SKM-1 (cell line): ENCODE measurements around the gene BBX.

Source experiments
- DNase-seq: peaks from one replicate; lab custom pipeline; 2025; ENCODE audit not compliant: unreplicated experiment; lab: John Stamatoyannopoulos, UW

BBX gene

DNA sequence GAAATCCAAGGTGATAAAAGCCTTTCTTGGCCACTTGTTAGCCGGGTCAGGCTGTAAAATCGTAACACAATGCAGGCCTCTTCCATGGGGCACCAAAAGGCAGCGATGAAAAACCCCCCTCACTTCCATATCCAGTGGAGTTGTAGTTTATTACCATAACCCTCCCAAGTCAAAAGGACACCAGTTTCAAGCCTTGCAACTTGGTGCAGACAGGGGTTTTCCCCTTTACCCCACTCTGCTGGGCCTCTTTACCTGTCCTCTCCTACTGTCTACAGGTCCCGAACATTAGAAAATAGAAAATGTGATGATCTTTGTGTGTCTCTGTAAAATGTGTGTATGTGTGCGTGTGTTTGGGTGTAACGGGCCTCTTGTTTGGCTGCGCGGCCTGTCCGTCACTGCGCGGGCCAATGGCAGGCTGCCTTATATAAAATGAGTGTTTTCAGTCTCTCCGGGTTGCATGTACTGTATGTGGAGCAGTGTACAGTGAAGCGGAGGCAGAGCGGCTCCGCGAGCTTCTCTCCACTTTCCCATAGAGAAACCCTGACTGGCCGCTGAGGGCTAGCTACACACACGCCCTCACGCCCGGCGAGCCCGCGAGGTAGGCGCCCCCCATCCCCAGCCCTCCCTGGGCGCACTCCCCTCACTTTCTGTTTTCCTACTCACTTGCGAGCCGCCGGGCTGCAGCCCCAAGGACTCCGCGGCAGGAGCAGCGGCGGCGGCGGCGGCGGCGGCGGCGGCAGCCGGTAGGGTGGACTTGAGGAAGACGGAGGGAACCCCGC, at the start of gene BBX:
TSS of gene BBX (plus strand) at position 453 of the 779 bp plus-strand sequence. CDS start 187,499 bp downstream, outside the sequence.
- peak; percentile 82 for DNase-seq

DNA sequence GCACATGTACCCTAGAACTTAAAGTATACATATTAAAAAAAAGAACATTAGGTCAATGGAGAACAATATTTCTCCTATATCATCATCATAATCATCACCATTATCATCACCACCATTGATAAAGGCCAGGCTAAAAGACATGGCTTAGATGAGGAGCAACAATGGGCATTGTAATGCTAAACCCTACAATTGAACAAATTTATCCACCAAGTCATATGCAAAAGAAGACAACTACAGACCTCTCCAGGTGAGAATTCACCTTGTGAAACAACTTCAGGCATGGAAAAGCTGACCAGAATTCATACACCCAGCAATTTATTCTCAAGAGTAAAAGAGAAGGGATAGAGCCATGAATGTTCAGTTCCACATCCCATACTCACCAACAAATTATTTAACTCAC, 46.3 kb upstream of the BBX start:
- DNase-seq = no peak

DNA sequence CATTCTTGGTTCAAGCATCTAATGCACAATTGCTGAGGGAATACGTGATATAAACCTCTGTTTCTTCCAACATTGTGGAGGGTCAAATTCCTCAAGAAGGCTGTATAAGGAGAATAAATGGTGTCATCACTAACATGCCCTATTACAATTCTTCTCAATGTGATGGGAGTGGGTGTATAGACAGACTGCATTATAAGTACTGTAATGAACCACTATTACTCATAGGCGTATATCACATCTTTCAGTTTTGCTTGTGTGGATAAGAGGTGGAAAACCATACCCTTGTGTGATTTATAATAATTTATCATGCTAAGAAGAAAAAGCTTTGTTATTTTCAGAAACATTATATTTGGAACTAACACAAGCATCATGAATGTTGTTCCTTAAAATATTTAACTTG, 35.3 kb upstream of the BBX start:
- DNase-seq = no peak

DNA sequence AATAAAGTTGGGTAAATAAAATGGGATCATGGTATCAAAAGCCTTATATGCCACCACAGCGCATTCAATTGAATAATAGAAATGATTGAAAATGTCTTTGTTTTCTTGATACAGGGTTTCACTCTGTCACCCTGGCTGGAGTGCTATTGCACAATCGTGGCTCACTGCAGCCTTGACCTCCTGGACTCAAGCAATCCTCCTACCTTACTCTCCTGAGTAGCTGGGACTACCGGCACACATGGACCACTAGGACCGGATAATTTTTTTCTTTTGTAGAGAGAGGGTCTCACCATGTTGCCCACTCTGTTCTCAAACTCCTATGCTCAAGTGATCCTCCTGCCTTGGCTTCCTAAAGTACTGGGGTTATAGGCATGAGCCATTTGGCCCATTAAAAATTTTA, 33.8 kb upstream of the BBX start:
- no peak for DNase-seq

DNA sequence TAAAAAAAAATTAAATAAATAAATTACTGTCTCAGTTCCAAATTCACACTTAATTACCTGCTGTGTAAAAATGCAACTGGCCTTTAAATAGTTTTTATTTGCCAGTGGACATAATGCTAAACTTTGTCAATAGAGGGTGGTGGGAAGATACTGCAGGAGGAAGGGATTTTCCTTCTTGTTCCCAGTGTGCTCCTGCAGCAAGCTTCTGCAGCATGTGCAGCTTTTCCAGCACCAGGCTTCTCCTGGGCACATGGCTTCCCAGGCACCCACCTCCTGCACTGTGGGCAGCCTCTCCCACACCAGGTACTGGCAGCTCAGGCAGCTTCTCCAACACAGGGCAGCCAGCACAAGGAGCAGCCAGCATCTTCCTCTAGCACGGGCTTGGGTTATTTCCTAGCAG, 29.6 kb upstream of the BBX start:
- no peak for DNase-seq

DNA sequence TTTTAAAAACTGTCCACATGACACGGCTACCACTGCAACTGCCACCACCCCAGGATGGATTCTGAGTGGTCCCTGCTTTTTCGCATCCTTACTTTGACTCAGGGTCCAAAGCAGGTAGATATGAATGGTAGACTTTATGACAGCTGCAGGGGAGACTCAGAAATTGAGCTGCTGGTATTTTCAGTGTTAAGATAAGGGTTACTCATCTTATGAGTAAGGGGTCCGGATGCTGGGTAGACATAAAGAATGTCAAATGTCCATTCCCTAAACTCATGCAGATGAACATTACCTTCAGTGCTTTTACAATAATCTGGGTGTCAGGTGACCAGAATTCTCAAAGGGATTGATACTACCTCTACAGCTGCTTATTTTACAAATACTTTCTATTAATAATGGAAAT, 25.9 kb upstream of the BBX start:
- DNase-seq = no peak

DNA sequence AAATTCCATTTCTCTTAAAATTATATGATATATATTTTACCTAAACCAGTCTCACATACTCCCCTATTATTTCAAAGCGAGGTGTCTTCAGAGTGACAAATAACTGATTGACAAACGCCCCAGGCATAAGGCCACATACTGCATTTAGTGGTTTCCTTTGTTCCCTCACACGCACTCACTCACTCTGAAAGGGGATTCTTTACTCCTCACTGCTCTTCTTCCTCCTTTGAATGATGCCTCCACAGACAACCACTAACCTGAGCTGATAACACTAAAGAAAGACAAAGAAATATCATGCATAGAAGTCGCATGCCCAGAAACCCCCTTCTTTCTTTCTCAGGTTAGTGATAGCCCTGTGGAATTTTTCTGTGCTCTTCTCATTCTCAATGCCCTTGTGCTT, 24.1 kb upstream of the BBX start:
- DNase-seq = no peak

DNA sequence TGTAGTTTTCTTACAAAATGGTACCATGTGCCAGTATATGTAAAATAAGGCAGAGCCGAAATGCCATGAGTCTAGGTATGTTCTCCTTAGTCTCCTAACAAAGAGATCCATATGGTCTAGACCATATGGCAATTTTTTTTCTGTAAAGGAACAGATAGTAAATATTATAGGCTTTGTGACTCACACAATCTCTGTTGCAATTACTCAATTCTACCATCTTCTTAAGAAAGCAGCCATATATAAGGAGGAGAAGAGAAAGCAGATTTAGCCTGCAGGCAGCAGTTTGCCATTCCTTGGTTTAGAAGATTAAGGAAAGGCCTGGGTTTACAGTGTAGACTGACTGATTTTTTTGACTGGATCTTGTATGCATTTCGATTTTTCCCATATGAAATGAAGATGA, 16.3 kb upstream of the BBX start:
- DNase-seq = no peak

DNA sequence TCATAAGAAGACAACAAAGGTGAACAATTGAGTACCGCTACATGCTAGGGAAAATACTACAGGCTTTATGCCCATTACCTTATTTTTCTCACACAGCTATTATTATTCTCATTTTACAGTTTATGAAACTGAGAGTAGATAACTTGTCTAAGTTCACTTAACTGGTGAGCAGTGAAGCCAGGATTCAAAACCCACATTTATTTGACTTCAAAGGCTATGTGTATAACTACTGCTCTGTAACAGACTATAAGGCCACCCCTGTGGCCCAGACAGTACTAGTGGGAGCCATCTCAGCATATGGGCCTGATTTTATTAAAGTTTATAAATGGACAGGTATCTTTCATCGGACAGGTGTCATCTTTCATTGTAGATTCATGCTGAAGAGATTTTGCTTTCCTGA, 14.4 kb upstream of the BBX start:
- DNase-seq = no peak

DNA sequence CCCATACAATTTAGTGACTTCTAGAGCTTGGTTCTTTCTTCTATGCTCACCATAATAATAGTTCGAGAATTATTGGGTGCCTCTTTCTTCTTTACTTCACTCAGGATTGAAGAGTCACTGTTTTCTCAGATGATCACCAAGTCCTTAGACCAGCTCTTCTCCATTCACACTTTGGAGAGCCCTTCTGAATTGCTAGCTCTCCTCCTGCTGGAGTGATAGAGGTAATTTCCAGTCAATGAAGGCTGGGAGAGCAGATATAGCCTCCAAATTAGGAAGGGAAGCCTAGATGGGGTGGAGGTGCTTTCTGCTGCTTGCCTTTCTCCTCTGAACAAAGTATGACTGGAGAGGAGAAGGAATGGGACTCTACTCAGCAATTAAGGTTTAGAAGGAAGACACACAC, 10.7 kb upstream of the BBX start:
- DNase-seq = no peak

DNA sequence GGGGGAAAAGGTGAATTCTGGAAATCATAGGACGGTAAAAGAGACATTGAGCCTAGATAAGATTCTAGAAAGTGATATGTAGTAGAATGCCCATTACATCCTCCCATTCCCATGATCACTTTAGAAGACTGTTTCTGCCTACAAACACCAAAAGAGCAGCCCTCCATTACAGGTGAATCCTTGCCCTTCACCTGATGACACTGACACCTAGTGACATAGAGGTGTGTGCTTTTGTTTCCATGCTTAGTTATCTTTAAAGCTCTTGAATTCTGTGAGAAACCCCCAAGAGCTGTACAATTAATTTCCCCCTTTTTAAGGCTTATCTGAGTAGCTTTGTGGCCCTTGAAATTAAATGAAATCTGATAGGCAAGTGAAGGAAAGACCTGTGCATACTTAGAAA, 8.3 kb upstream of the BBX start:
- no peak for DNase-seq

DNA sequence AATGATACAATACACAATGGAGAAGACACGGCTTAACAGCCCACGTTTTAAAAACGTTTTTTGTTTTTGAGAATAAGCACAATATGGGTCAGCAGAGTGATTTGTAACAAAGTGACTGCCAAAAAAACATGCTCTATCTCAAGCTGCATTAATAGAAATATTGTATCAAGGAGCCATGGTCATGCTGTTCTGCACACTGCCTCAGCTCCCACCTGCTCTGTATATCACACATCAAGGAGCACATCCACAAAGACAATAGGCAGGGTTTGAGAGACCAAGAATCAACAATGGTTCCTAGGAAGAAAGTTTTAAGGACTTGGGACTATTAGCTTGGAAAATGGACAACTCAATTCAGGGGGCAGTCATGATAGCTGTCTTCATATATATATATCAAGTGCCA, 6.3 kb upstream of the BBX start:
- DNase-seq = no peak

DNA sequence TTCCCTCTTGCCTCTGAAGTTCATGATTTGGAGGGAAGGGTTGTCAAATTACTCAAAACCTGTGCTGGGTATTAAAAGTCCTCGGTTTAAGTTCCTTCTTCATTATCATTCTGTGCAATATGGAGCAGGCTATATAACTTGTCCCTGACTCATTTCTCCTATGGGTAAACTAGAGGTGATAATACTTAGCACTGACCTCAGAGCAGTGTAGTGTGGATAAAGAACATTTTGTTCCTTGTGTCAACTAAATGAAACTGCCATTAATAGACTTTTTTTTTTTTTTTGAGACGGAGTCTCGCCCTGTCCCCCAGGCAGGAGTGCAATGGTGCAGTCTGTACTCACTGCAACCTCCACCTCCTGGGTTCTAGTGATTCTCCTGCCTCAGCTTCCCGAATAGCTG, 2.2 kb upstream of the BBX start:
- DNase-seq = no peak

DNA sequence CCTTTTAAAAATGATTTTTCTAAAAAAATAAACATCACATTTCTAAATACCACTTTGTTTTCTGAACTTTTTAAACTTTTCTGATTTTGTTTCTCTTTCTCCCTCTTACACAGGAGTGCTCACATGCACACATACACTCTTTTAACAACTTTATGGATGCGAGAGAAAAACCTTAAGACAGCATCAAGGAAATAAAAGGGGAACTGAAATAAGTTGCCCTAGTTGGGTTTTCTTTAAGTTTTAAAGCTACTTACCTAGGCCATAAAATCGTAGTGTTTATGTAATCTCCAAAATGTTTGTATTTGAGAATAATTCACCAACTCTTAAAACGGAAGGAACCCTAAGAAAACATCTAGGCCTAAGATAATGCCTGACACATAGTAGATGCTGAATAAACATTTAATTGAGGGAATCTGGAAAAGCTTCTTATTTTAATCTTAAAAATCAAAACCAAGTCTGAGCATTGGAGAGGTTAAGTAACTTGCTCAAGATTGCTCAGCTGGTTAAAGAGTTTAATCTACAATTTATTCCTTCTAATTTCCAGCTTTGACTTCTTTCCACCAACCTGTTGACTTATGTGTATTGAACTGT, 1.2 kb upstream of the BBX start:
- no peak for DNase-seq

DNA sequence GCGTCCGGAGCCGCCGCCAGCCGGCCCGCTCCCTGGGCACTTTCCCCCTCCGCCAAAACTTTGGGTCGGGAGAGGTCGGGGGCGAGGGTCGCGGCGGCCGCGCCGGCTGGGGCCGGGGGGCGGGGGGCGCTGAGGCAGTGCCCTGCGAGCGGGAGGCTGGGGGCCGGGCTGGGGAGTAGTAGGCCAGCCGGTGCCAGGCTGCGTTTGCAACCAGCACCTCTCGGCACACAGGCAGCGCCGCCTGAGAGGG, 452 bp downstream of the BBX start:
- no peak for DNase-seq

DNA sequence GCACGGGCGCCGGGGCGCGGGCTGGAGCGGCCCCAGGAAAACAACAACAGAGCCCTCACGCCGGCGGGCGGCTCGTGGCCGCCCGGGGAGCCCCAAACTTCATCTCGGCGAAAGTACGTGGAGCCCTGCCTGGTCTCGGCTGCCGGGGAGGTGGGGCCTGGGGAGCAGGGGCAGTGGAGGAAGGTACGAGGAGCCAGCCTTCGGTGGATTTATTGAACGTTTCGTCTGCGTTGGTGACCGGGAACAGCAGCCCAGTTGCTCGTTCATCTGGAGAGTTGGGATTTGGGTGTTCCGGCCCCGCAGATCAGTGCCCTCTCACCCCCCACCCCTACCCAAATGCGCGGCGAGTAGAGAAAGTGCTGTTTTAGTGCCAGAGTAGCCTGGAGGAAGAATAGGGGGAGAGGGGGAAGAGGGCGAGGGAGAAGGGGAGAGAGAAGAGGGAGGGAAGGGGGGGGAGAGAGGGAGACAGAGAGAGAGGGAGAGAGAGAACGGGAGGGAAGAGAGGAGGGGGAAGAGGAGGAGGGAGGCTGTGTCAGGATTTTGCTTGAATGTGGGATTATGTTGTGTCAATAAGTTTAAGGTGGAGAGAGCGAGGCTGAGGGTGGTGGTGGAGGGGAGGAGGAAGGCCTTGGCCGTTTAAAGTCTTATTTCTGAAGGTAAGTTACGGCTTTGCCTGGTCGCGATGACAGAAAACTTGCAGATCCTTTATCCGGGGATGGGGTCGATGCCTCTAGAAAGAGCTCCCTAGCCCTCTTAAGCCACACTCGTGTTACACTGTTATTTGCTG, 970 bp downstream of the BBX start:
- DNase-seq = peak; percentile 22

DNA sequence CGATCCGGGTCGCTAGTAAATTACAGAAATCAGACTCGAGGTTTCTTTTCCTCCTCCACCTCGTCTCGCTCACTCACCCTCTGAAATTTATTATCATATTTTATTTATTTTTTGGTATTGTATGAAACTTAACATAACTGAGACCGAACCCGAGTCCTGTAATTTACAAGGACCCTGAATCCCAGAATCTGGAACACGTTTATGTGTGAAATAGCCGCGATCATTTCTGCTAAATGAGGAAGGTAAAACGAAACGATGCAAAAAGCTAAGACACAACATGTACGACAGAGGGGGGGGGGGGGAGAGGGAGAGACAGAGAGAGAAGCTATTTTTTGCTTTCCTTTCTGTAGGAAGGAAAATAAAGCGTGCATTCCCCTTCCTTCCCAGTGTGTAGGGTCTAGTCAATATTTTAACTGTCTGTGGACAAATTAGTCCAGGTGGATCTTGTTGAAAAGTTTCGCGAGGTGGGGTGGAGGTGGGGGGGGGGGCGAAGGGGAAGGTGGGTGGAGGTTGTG, 1.6 kb downstream of the BBX start:
- DNase-seq = peak; percentile 49

DNA sequence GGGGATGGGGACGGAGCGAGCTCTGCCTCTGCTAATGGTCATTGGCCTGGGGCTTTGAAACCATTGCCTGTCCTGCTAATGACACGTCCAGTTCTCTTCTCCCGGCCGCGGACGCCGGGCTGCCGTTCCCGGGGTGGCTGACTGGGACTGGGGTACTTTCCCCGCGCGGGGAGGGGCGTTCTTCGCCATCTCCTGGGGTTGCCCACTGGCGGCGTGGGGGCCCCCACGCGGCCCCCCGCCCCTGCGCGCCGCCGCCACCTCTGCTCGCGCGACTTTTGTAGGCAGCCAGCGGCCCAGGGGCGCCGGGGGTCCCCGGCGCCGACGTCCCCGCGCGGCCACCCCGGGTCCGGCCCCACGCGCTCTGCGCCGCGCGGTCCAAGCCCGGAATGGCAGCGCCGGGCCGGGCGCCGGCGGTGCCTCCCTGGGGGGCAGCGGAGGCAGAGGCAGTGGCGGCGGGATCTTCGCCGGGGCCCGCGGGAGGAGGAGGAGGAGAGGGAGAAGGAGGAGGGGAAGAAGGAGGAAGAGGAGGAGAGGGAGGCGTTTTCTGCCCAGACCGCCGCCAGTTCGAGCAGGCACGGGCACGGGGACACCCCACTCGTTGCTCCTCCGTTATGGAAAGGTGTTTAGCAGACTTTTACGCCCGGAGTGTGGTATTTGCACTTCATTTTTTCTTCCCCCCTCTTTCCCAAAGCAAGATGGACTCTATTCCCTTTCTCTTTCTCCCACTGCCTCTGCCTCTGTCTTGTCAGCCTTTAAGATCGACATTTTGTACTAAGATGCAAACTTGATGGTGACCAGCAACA, 2.3 kb downstream of the BBX start:
- DNase-seq = peak; percentile 15

DNA sequence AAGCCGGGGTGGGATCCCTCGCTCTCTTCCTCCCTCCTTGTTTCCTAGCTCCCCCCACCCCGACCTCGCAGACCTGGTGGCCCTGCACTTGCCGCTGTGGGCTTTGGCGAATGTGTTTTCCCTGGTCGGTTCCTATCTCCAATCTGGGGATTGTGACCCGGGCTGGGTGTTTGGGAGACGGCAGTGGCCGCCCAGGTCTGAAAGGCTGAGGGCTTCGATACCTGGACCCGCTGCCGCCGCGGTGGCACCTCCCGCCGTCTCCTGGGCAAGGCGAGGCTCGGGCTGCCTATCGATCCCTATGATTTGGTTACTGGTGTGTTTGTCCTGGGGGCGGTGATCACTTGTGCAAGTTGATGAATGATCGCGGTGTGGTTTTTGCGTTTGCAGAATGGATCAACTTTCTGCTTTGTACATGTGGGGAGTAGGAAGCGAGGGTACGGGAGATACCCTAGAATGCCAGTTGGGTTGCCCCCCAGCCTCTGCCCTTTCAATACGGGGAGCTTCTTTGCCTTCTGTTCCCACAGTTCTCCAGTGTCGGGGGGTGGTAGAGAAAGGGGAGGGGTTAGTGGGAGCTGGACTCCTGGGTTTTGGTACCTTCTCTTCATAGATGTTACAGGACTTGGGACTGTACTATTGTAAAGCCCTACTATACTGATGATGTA, 3.0 kb downstream of the BBX start:
- DNase-seq = no peak

DNA sequence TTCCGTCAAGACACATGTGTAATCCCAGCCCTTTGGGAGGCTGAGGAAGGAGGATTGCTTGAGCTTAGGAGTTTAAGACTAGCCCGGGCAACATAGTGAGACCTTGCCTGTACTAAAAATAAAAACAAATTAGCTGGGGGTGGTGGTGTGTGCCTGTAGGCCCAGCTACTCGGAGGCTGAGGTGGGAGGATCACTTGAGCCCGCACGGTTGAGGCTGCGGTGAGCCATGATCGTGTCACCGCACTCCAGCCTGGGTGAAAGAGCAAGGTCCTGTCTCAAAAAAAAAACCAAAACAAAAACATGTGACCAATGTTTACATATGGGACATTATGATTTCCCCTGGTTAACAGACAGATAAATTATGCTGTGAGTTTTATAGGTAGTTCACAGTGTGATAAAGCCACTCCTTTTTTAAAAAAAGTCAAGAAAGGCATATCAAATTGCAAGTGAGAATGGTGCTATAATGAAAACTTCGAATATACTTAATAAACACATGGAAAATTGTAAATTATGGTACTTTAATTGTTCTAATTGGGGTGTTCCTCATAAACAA, 9.2 kb downstream of the BBX start:
- no peak for DNase-seq

DNA sequence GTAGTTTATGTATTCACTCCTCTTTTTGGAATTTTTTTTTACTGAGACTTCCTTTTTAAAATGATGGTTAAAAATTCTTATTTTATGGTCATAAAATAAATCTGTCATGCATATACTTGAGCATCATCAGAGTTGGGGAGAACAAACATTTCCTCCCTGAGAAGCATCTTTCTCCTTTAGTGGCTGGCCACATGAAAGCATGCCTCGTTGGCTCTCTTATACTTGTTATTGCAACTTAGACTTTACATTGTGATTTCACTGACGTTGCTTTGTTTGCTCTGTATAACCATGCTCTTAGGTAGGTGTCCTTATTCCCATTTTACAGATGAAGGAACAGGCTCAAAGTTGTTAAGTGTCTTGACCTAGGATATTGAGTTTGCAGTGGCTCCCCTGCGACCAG, 18.1 kb downstream of the BBX start:
- DNase-seq = no peak
